Erythroblast (primary cell): ENCODE measurements around the gene VAV3.

ENCODE experiments used
- GATA1 ChIP-seq: IDR thresholded peaks from 2 replicates; pipeline ENCODE4 v1.6.1; 2011; ENCODE audit warnings: low read depth, mild to moderate bottlenecking, control low read depth, low read length, moderate library complexity
- POLR2A ChIP-seq: IDR thresholded peaks from 2 replicates; pipeline ENCODE4 v1.6.1; 2011; ENCODE audit warnings: mild to moderate bottlenecking, low read length

DNA sequence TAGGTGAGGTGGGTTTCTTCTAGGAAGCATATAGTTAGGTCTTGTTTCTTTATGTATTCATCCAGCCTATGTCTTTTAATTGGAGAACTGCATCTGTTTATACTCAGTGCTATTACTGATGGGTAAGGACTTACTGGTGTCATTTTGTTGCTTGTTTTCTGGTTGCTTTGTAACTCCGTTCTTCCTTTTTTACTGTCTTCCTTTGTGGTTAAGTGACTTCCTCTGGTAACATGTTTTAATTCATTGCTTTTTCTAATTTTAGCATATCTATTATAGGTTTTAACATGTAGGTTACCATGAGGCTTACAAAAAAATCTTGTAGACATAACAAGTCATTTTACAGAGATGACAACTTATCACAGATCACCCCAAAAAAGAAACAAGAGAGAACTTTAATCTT is 160.8 kb downstream of the VAV3 start:
- TF ChIP-seq POLR2A: no peak
- no peak for TF ChIP-seq GATA1
